ENCODE data around the gene TSSC4. TPM values are rescaled to one million over a fixed set of nuclear protein-coding genes. Genes with fewer than 3 reads are reported as not detected.

The TSSC4 gene
- total RNA-seq, 1 experiment from 2014 or later, result 47.1 TPM

- H3K4me1 ChIP-seq (ENCODE audit: control insufficient read depth in 1 of 2, insufficient read depth in 2 of 2, low read length in 2 of 2), result peaks cover 0 to 13% of the 10 kb centered on the region in 2 experiments; a peak in 2 of 4 replicates
- peak; percentile 8 for ATAC-seq
- H3K9me3 ChIP-seq (ENCODE audit: control insufficient read depth in 1 of 2, insufficient read depth in 1 of 2, low read depth in 1 of 2, low read length in 2 of 2), result no peaks in the 10 kb centered on the region
- no peak for DNase-seq (ENCODE audit: low read depth, low spot score)
- POLR2A ChIA-PET, result interaction anchor here (1.0 to 1.4 kb wide), 2 partner anchors 44 to 115 kb away, joined by 3 read pairs; no protein-coding TSS in a partner anchor
- H3K9ac ChIP-seq (ENCODE audit: low read length), result no peak overlapping the region
- intact Hi-C loops (cut with micrococcal nuclease), result no loop called here
- no peak overlapping the region for H3K4me3 ChIP-seq (replicated peaks in 1 of 2; ENCODE audit: low read depth in 1 of 2, low read length in 2 of 2)
- no TSS peak for BruUV-seq (replicated peaks)
- H3K27me3 ChIP-seq (ENCODE audit: insufficient read depth, low read length), result no peaks in the 10 kb centered on the region
- H2AFZ ChIP-seq (ENCODE audit: low read depth, low read length, poor library complexity, severe bottlenecking), result no peak overlapping the region
- no peaks in the 10 kb centered on the region for H3K9me2 ChIP-seq (ENCODE audit: insufficient read depth)
- H3K27ac ChIP-seq (ENCODE audit: low read depth, low read length), result no peak overlapping the region
- H3K4me2 ChIP-seq (ENCODE audit: low read length), result no peak overlapping the region; the same call in 1 of the 2 replicates
- CTCF ChIA-PET, result interaction anchor here (0.6 to 5.5 kb wide), 22 partner anchors 20 to 508 kb away, joined by 3 to 225 read pairs (median 4); partner anchors contain the start of genes C11orf21, CD81, PHLDA2 and TSPAN32
- H3K79me2 ChIP-seq (ENCODE audit: insufficient read depth, low read length), result no peaks in the 10 kb centered on the region
- RAD21 ChIA-PET (ENCODE audit: low non-redundant PET in 1 of 2, low total read pairs in 2 of 2, uncharacterized antibody in 2 of 2, unreplicated experiment in 2 of 2), result interaction anchor here (0.6 to 3.7 kb wide), 9 partner anchors 21 to 481 kb away, joined by 3 to 56 read pairs (median 4); partner anchors contain the start of gene TSSC4 (in 1 of the 2)
- no peaks in the 10 kb centered on the region for H3K36me3 ChIP-seq (ENCODE audit: control insufficient read depth in 1 of 2, insufficient read depth in 2 of 2, low read length in 2 of 2)
- no peak for TF ChIP-seq CBX3 (IDR thresholded peaks at IDR 0.05; ENCODE audit: low read depth)
- no peak for TF ChIP-seq EZH2 (IDR thresholded peaks at IDR 0.05)
- TF ChIP-seq CEBPB (IDR thresholded peaks at IDR 0.05; ENCODE audit: low read depth), result no peak
- TF ChIP-seq TCF7L2 (IDR thresholded peaks at IDR 0.05; ENCODE audit: borderline replicate concordance, extremely low read depth, insufficient read depth, insufficient read length), result no peak
- no peak for TF ChIP-seq SRF (IDR thresholded peaks at IDR 0.05; ENCODE audit: low read depth)
- no peak for TF ChIP-seq ZFX (IDR thresholded peaks at IDR 0.05)
- no peak for TF ChIP-seq EZH2phosphoT487 (IDR thresholded peaks at IDR 0.05; ENCODE audit: borderline replicate concordance)
- TF ChIP-seq RAD21 (IDR thresholded peaks at IDR 0.05; ENCODE audit: low read depth), result no peak
- no peak for TF ChIP-seq MAX (IDR thresholded peaks at IDR 0.05)
- TF ChIP-seq YY1 (IDR thresholded peaks at IDR 0.05; ENCODE audit: extremely low read depth, insufficient replicate concordance, low read depth, low read length), result no peak
- no peak for TF ChIP-seq ELF1 (IDR thresholded peaks at IDR 0.05; ENCODE audit: borderline replicate concordance, low read depth)
- no peak for TF ChIP-seq CTCF (IDR thresholded peaks at IDR 0.05 in 2 of 3, conservative IDR thresholded peaks at IDR 0.05 in 1 of 3; ENCODE audit: borderline replicate concordance in 1 of 3, insufficient read depth in 1 of 3, low read depth in 2 of 3, low read length in 2 of 3)
- TF ChIP-seq SIN3A (IDR thresholded peaks at IDR 0.05; ENCODE audit: low read depth), result no peak
- TF ChIP-seq POLR2AphosphoS5 (IDR thresholded peaks at IDR 0.05; ENCODE audit: low read depth, low read length), result no peak
- TF ChIP-seq JUND (IDR thresholded peaks at IDR 0.05), result no peak
- no peak for TF ChIP-seq ZNF274 (IDR thresholded peaks at IDR 0.05; ENCODE audit: low read depth, low read length)
- TF ChIP-seq REST (IDR thresholded peaks at IDR 0.05; ENCODE audit: low read depth), result no peak
- no peak for TF ChIP-seq EGR1 (IDR thresholded peaks at IDR 0.05; ENCODE audit: low read depth)
- H4K20me1 ChIP-seq (ENCODE audit: insufficient read depth), result no peaks in the 10 kb centered on the region
These were observed 20.9 kb downstream of the TSSC4 start for GRCh38 chr11:2421226-2421994.

Data from HCT116 (cell line).